Measurements from ENCODE around the gene MOV10. TPM values are rescaled to one million over a fixed set of nuclear protein-coding genes. Genes with fewer than 3 reads are reported as not detected.
"Not testable (repeated sequence)": the region's sequence is repeated elsewhere in the genome, so short reads cannot be mapped to it uniquely, and the experiment has no call there.

Gene MOV10
- polyA plus RNA-seq, 1 donor from 2014 or later, result 5.6 TPM

DNA sequence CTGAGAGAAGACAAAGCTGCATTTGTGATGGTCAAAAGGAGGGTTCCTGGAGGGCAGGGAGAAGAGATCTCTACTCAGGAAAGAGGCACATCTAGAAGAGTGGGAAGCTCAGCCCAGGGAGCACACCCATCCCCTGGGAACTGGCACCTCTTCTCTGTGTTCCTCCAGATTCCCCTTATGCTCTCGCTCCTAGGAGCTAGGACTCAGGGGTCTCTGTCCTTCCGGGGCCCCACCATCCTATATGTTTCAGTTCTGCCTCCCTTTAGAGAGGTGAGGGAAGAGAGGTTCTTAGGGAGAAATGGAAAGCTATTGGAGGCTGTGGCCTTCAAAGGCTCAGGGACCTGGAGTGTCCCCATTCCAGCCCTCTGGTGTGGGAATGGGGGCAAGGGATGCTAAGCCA lies 45.2 kb downstream of the MOV10 start:
- H3K36me3 Mint-ChIP-seq, result no peaks in the 10 kb centered on the region
- no peak overlapping the region for H3K4me3 Mint-ChIP-seq
- peak overlapping the region in 1 of 3 donors; percentile 48 for H3K27ac Mint-ChIP-seq

DNA sequence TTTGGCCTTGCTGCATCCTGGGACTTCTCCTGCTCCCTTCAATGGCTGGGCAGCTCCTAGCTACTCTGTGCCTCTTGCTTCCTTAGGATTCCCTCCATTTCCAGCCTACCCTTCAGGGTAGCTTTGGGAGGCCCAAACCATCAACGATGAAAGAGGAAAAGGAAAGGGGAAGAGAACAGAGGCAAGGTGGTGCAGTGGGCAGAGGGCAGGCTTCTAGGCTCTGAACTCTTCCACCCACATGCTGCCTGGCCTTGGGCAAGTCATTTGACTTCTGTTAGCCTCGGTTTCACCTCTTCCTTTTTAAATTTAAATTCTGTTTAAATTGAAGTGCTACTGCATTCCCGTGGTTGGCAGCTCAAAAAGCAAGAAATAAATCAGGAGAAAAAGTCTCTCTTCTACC lies 46.3 kb downstream of the MOV10 start:
- Mint-ChIP-seq H3K9me3 (no peaks in the 10 kb centered on the region), H3K4me1 (peaks cover 8 to 10% (median 8%) of the 10 kb centered on the region in 3 donors), H3K27ac (no peak overlapping the region), H3K4me3 (no peak overlapping the region), H3K36me3 (no peaks in the 10 kb centered on the region), H3K27me3 (peaks cover 18% of the 10 kb centered on the region)

More for the DNA sequence above, 45.2 kb downstream of the MOV10 start:
- H3K9me3 Mint-ChIP-seq, result no peaks in the 10 kb centered on the region
- peaks cover 8 to 12% (median 10%) of the 10 kb centered on the region in 3 donors for H3K4me1 Mint-ChIP-seq
- peaks cover 18% of the 10 kb centered on the region for H3K27me3 Mint-ChIP-seq

DNA sequence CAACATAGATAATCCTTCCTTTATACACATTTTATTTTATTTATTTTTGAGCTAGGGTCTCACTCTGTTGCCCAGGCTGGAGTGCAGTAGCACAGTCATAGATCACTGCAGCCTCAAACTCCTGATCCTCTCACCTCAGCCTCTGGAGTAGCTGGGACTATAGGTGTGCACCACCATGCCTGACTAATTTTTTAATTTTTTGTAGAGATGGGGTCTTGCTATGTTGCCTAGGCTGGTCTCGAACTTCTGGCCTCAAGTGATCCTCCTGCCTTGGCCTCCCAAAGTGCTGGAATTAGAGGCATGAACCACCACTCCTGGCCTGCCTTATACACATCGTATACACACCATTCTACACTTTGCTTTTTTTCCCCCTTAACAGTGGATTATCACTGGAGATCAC lies 46.8 kb downstream of the MOV10 start:
- not testable (repeated sequence) for H3K27ac Mint-ChIP-seq, H3K4me3 Mint-ChIP-seq, H3K4me1 Mint-ChIP-seq, H3K9me3 Mint-ChIP-seq, H3K36me3 Mint-ChIP-seq
- peaks cover 18% of the 10 kb centered on the region for H3K27me3 Mint-ChIP-seq

DNA sequence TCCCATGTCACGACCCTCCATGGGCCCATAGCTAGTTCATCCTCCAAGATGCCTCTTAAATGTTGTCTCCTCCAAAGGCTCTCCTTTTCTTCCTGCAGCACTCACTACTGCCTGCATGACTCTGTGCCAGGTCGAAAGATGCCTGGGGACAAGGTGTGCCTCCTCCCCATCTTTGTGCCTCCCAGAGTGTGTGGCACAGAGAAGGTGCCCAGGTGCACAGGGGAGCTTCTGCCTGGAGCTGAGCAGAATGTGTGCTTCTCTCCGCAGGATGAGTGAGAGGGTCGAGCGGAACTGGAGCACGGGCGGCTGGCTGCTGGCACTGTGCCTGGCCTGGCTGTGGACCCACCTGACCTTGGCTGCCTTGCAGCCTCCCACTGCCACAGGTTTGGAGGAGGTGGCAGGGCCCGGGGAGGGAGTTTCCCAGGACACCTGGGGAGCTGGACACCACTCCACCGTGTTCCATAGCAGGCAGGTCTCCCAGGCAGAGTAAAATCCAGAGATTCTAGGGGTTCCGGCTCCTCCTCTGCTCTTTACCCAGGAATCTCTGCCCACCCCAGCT lies 47.6 kb downstream of the MOV10 start:
- H3K9me3 Mint-ChIP-seq, result no peaks in the 10 kb centered on the region
- H3K27ac Mint-ChIP-seq, result no peak overlapping the region
- H3K27me3 Mint-ChIP-seq, result peaks cover 18% of the 10 kb centered on the region
- H3K4me1 Mint-ChIP-seq, result peaks cover 0 to 7% (median 2%) of the 10 kb centered on the region in 3 donors
- no peaks in the 10 kb centered on the region for H3K36me3 Mint-ChIP-seq
- no peak overlapping the region for H3K4me3 Mint-ChIP-seq

DNA sequence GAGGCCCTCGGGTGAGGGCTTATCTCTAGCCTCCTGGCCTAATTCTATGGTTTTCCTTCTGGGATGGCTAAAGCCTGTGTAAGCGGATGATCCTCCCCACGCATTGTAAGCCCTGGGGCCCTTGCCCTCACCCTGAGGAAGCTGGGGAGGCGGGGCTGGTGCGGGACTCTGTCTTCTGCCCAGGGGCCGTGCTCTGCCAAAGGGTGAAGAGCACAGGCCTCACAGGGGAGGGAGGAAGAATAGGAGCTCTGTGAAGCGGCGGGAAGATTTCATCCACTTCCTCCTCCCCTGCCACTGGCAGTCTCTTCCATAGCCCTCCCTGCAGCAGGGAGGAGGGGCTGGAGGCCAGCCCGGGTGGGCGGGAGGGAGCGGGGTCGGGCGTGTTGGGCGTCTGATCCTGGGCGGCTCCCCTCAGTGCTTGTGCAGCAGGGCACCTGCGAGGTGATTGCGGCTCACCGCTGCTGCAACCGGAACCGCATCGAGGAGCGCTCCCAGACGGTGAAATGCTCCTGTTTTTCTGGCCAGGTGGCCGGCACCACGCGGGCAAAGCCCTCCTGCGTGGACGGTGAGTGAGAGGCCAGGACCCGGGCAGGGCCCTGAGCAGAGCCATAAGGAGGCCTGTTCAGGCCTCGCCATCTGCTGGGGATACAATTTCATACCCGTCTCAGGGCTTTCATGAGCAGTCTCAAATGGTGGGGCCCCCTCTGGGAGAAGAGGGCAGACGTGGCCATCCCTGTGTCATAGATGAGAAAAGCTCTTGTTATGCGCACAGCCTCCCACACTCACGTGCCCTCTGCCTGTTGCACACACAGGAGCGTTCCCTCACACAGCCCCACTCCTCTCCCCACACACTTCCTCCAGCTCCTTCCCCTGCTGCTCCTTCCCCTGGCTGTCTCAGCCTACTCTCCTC lies 48.4 kb downstream of the MOV10 start:
- no peak overlapping the region for H3K27ac Mint-ChIP-seq
- H3K4me3 Mint-ChIP-seq, result peak overlapping the region in 1 of 4 donors; percentile 21
- H3K9me3 Mint-ChIP-seq, result no peaks in the 10 kb centered on the region
- H3K27me3 Mint-ChIP-seq, result peaks cover 18% of the 10 kb centered on the region
- peaks cover 0 to 6% (median 2%) of the 10 kb centered on the region in 3 donors for H3K4me1 Mint-ChIP-seq
- no peaks in the 10 kb centered on the region for H3K36me3 Mint-ChIP-seq

DNA sequence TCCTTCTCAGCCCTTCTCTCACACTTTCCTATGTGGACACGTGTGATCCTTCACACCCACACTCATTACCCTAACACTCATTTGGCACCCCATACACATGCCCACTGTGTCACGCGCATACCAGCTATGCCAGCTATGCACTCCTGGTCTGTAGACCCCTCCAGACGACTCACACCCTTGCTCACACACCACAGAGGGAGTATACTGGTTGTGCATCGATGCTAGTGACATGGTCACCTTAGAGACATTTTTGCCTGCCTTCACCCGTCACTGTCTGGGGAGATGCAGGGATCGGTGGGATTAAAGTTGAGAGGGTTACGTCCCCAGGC lies 49.0 kb downstream of the MOV10 start:
- no peak overlapping the region for H3K27ac Mint-ChIP-seq

DNA sequence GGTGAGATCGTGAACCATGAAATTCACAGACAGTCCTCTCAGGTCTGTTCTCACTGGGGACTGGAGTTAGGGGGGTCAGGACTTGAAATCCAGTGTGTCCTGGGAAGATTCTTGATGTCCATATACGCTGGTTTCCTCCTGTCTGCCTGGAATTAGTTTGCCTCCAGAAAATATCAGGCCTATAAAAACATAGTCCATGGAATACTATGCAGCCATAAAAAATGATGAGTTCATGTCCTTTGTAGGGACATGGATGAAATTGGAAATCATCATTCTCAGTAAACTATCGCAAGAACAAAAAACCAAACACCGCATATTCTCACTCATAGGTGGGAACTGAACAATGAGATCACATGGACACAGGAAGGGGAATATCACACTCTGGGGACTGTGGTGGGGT lies 49.8 kb downstream of the MOV10 start:
- not testable (repeated sequence) for H3K36me3 Mint-ChIP-seq, H3K27ac Mint-ChIP-seq, H3K9me3 Mint-ChIP-seq, H3K4me3 Mint-ChIP-seq, H3K4me1 Mint-ChIP-seq
- H3K27me3 Mint-ChIP-seq, result peaks cover 14% of the 10 kb centered on the region

More for the DNA sequence above, 49.0 kb downstream of the MOV10 start:
- peaks cover 18% of the 10 kb centered on the region for H3K27me3 Mint-ChIP-seq
- no peak overlapping the region for H3K4me3 Mint-ChIP-seq
- no peaks in the 10 kb centered on the region for H3K36me3 Mint-ChIP-seq
- peaks cover 0 to 5% (median 2%) of the 10 kb centered on the region in 3 donors for H3K4me1 Mint-ChIP-seq
- no peaks in the 10 kb centered on the region for H3K9me3 Mint-ChIP-seq

DNA sequence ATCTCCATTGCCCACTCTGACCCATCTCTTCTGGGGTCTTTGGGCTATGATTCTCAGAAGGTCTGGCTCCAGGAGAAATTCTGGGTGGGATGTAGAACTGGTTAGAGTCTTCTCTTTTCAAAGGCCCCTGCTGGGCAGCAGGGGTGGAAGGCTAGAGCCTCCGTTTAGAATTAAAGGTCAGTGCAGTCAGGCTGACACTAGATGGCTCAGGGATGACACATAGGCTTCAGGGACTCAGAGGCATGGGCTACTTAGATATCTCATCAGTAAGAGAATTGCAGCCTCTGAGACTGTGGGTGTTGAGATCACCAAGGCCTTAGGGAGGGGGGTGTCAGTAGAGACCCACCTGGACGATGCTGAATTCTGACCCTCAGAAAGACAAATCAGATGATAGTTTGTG lies 53.3 kb downstream of the MOV10 start:
- no peak overlapping the region for H3K4me3 Mint-ChIP-seq
- H3K9me3 Mint-ChIP-seq, result no peaks in the 10 kb centered on the region
- no peaks in the 10 kb centered on the region for H3K36me3 Mint-ChIP-seq
- H3K27ac Mint-ChIP-seq, result peak overlapping the region in 1 of 3 donors; percentile 67
- H3K4me1 Mint-ChIP-seq, result peaks cover 0 to 9% (median 4%) of the 10 kb centered on the region in 3 donors
- H3K27me3 Mint-ChIP-seq, result peaks cover 6% of the 10 kb centered on the region

DNA sequence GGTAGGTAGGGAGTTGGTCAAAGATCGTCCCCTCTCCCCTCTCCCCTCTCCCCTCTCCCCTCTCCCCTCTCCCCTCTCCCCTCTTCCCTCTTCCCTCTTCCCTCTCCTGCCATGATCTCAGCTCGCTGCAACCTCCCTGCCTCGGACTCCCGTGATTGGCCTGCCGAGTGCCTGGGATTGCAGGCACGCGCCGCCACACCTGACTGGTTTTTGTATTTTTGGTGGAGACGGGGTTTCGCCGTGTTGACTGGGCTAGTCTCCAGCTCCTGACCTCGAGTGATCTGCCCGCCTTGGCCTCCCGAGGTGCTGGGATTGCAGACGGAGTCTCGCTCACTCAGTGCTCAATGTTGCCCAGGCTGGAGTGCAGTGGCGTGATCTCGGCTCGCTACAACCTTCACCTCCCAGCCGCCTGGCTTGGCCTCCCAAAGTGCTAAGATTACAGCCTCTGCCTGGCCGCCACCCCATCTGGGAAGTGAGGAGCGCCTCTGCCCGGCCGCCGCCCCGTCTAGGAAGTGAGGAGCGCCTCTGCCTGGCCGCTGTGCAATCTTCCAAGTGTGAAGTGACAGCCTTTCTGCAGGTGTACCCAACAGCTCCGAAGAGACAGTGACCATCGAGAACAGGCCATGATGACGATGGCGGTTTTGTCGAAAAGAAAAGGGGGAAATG lies 54.0 kb downstream of the MOV10 start:
- H3K4me1 Mint-ChIP-seq, H3K36me3 Mint-ChIP-seq, H3K9me3 Mint-ChIP-seq, H3K27me3 Mint-ChIP-seq, H3K27ac Mint-ChIP-seq, H3K4me3 Mint-ChIP-seq: not testable (repeated sequence)

DNA sequence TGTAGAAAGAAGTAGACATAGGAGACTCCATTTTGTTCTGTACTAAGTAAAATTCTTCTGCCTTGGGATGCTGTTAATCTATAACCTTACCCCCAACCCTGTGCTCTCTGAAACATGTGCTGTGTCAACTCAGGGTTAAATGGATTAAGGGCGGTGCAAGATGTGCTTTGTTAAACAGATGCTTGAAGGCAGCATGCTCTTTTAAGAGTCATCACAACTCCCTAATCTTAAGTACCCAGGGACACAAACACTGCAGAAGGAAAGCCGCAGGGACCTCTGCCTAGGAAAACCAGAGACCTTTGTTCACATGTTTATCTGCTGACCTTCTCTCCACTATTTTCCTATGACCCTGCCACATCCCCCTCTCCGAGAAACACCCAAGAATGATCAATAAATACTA lies 54.6 kb downstream of the MOV10 start:
- not testable (repeated sequence) for H3K36me3 Mint-ChIP-seq, H3K9me3 Mint-ChIP-seq, H3K4me3 Mint-ChIP-seq, H3K27ac Mint-ChIP-seq, H3K27me3 Mint-ChIP-seq, H3K4me1 Mint-ChIP-seq

DNA sequence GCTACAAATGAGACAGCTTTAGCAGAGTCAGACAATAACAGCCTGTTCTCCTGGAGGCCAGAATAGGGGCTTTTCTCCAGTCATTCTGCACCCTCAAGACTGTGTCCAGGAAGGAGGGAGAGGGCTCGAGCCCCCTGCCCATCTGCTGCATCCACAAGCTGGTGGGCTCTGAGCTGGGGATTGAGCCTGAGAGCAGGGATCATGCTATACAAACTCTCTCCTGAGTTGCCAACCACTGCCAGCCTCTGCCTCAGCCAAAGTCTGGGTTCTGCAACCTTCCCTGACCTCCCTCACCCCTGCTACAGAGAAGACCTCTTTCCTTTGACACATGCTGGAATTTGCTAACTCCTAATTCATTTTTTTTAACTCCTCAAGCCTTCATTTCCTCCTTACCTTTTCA lies 55.5 kb downstream of the MOV10 start:
- no peaks in the 10 kb centered on the region for H3K9me3 Mint-ChIP-seq
- no peak overlapping the region for H3K27ac Mint-ChIP-seq
- H3K4me1 Mint-ChIP-seq, result peaks cover 0 to 9% (median 6%) of the 10 kb centered on the region in 3 donors
- H3K36me3 Mint-ChIP-seq, result no peaks in the 10 kb centered on the region
- H3K27me3 Mint-ChIP-seq, result no peaks in the 10 kb centered on the region
- H3K4me3 Mint-ChIP-seq, result no peak overlapping the region

DNA sequence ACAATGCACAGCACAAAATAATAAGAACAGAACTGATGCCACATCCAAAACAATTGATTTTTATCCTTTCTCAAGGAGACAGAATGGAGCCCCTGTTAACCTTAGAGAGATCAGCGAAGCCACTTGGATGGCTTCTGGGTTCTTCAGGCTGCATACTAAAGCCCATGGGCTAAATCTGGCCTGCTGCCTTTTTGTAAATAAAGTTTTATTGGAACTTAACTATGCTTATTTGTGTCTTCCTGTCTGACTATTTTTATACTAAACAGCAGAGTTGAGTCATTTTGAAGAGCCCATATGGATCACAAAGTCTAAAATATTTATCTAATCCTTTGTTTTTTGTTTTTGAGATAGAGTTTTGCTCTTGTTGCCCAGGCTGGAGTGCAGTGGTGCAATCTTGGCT lies 57.0 kb downstream of the MOV10 start:
- no peak overlapping the region for H3K27ac Mint-ChIP-seq
- peaks cover 0 to 9% (median 6%) of the 10 kb centered on the region in 3 donors for H3K4me1 Mint-ChIP-seq
- H3K36me3 Mint-ChIP-seq, result no peaks in the 10 kb centered on the region
- no peaks in the 10 kb centered on the region for H3K27me3 Mint-ChIP-seq
- H3K9me3 Mint-ChIP-seq, result no peaks in the 10 kb centered on the region
- no peak overlapping the region for H3K4me3 Mint-ChIP-seq

DNA sequence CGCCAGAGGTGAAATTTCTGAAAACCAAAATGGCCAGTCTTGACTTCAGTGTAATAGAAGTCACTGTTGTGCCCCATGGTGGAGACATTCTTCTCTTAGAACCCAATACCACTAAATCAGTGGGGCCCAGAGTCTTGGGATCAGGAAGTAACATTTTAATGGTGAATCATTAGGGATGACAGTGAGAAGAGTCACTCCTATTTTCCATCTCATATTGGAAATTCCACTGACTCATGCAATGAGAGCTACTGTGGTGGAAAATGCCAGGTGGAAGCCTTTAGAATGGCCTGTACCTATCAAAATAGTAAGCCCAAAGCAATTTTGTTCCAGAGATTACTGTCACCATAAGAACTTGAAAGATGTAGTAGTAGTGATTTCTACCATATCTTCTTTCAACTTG lies 61.3 kb downstream of the MOV10 start:
- H3K9me3 Mint-ChIP-seq, result peaks cover 0 to 9% (median 4%) of the 10 kb centered on the region in 3 donors
- H3K4me1 Mint-ChIP-seq, result peaks cover 0 to 9% (median 6%) of the 10 kb centered on the region in 3 donors
- no peak overlapping the region for H3K4me3 Mint-ChIP-seq
- peaks cover 7% of the 10 kb centered on the region for H3K27me3 Mint-ChIP-seq
- no peaks in the 10 kb centered on the region for H3K36me3 Mint-ChIP-seq
- no peak overlapping the region for H3K27ac Mint-ChIP-seq

DNA sequence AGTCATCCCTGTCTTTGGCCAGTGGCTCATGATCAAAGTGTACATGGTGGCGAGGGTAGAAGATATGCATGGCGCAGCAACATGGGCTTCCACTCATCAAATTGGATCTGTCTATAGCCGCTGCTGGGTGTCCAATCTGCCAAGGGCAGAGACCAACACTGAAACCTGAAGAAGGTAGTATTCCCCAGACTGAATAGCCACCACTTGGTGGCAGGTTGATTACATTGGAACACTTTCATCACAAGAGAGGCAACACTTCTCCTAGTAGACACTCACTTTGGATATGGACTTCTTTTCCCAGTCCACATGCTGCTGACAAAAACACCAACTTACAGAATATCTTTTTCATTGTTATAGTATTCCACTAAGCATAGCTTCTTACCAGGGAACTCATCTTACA lies 63.1 kb downstream of the MOV10 start:
- Mint-ChIP-seq H3K27me3 (peaks cover 17% of the 10 kb centered on the region), H3K4me3 (no peak overlapping the region), H3K4me1 (peaks cover 0 to 3% (median 2%) of the 10 kb centered on the region in 3 donors), H3K27ac (peak overlapping the region in 1 of 3 donors; percentile 61), H3K36me3 (no peaks in the 10 kb centered on the region), H3K9me3 (peaks cover 0 to 9% (median 4%) of the 10 kb centered on the region in 3 donors)

DNA sequence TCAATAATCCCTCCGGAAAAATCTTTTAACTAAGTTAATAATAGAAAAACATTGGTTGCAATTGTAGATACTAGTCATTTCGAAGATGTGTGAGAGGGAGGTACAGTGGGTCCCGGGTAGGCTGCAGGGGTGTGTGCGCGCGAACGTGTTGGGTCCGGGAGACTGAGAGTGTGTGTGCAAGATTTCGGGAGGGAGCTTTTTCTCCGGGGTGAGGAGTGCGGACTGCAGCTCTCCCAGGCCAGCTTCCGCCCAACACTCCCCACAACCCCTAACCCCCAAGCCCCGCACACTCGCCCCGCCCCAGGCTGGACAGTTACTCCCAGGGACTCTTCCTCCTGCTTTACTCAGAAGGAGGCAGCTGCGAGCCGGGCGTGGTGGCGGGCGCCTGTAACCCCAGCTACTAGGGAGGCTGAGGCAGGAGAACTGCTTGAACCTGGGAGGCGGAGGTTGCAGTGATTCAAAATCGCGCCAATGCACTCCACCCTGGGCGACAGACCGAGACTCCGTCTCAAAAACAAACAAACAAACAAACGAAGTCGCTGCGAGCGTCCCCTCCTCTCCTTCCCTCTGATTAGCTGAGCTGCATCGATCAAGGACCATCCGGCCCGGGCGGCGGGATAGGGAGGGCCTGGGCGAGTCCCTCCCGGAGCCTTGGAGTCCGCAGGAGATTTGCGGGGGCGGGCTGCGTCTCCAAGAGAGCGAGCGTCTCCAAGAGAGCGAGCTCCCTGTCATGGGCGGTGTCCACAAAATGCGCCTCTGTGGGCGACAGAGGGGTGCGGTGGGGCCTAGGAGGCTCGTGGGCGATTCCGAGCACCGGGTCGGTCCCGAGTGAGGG lies 68.9 kb downstream of the MOV10 start:
- H3K9me3 Mint-ChIP-seq, result peaks cover 0 to 9% (median 4%) of the 10 kb centered on the region in 3 donors
- H3K4me1 Mint-ChIP-seq, result peaks cover 0 to 6% (median 3%) of the 10 kb centered on the region in 3 donors
- peaks cover 56% of the 10 kb centered on the region for H3K27me3 Mint-ChIP-seq
- H3K27ac Mint-ChIP-seq, result peak overlapping the region in 1 of 3 donors; percentile 47
- H3K4me3 Mint-ChIP-seq, result no peak overlapping the region
- H3K36me3 Mint-ChIP-seq, result no peaks in the 10 kb centered on the region
